Choroid plexus epithelial cell (primary cell): Measurements from ENCODE around the gene LZTS2.
"Not testable (repeated sequence)": the region's sequence is repeated elsewhere in the genome, so short reads cannot be mapped to it uniquely, and the experiment has no call there.

Source experiments
- DNase-seq: peaks from one replicate; pipeline ENCODE4 v3.0.0-alpha.2; 2010; ENCODE audit warnings: low read depth
- H3K4me3 ChIP-seq: 2 replicates; pipeline ENCODE4 v1.5.1; 2011; ENCODE audit warnings: low read depth, mild to moderate bottlenecking, control low read depth, low read length, moderate library complexity
- TF ChIP-seq, protein P1 (sequence below): conservative IDR thresholded peaks from 2 replicates; pipeline ENCODE4 v1.5.1; 2011; ENCODE audit warnings: low read depth, mild to moderate bottlenecking, control low read depth, inconsistent platforms, low read length, moderate library complexity

The LZTS2 gene

DNA sequence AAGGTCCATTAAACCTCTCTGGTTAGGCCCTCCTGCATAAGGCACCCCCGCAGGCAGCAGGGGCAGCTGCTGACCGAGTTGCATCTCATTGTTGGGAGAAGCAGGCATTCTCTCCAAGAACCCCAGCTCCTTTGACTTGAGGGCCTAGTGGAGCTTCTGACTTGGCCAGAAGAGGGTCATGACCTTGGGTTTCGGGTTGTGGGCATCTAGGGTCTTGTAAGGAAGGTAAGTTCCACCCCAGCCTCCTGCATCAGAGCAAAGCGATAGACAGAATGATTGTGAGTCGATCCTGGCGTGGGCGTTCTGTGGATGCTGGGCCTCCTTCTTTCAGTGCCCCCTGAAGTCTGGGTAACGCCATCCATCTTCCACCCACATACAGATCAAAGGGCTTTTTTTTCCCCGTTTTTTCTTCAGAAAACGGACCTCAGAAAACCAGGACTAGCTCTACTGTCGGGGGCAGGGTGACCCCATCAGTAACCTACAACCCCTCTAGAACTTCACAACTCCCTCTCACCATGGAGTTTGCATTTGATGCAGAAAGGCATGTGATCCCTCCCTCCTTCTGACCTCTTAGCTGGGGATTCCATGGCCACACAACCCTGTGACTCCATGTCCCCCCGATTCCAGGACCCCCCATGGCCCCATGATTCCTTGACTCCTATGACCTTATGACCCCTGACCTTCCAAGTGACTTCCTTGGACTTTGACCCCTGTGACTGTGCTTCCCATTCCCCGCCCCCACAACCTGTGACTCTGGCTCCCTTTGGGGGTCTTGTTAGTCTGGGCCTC lies 27.3 kb upstream of the LZTS2 start:
- H3K4me3 ChIP-seq = no peak overlapping the region
- TF ChIP-seq, protein P1, sequence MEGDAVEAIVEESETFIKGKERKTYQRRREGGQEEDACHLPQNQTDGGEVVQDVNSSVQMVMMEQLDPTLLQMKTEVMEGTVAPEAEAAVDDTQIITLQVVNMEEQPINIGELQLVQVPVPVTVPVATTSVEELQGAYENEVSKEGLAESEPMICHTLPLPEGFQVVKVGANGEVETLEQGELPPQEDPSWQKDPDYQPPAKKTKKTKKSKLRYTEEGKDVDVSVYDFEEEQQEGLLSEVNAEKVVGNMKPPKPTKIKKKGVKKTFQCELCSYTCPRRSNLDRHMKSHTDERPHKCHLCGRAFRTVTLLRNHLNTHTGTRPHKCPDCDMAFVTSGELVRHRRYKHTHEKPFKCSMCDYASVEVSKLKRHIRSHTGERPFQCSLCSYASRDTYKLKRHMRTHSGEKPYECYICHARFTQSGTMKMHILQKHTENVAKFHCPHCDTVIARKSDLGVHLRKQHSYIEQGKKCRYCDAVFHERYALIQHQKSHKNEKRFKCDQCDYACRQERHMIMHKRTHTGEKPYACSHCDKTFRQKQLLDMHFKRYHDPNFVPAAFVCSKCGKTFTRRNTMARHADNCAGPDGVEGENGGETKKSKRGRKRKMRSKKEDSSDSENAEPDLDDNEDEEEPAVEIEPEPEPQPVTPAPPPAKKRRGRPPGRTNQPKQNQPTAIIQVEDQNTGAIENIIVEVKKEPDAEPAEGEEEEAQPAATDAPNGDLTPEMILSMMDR = no peak
- DNase-seq = no peak

DNA sequence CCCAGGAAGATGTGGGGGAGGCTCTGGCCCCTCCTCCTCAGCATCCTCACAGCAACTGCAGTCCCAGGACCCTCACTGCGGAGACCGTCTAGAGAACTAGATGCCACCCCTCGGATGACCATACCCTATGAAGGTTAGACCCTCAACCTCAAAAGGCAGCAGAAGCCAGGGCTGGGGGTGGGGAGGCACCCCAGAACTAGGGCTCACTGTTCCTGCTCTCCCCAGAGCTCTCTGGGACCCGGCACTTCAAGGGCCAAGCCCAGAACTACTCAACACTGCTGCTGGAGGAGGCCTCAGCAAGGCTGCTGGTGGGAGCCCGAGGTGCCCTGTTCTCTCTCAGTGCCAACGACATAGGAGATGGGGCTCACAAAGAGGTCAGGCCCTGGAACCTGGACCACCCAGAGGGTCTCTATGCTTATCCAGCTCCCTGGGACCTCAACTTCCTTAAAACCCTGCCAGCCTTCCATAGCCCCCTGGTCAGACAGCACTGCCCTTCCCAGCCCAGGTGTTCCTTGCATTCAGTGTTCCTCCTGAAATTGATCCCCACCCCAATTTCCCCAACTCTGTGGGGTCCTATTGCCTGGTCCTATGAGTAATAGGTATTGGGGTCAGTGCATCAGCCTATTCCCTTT lies 26.6 kb upstream of the LZTS2 start:
- DNase-seq = no peak
- TF ChIP-seq, protein P1 = no peak
- H3K4me3 ChIP-seq = no peak overlapping the region

GRCh38 chr10:100975397-100975796 lies 24.2 kb upstream of the LZTS2 start:
- H3K4me3 ChIP-seq, DNase-seq: not testable (repeated sequence)

DNA sequence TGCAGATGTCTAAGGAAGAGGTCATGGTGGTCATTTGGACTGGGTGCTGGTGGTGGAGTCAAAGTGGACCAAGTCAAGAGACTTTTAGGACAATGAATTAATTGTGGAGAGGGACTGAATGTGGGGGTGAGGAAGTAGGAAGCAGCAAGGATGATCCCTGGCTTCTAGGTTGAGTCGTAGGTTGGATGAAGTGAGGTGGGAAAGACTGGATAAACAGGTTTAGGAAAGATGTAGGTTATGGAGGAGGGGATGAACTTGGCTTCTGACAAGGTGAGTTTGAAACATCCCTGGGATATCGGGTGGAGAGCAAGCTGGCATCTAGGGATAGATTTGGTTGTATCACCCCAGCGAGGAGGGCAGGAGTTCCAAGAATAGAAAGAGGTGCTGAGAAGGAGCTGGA lies 22.7 kb upstream of the LZTS2 start:
- TF ChIP-seq, protein P1 = no peak
- H3K4me3 ChIP-seq = no peak overlapping the region
- DNase-seq = no peak

GRCh38 chr10:100977436-100977835 lies 22.2 kb upstream of the LZTS2 start:
- TF ChIP-seq, protein P1 = no peak
- no peak for DNase-seq
- no peak overlapping the region for H3K4me3 ChIP-seq

GRCh38 chr10:100978121-100978900 lies 21.3 kb upstream of the LZTS2 start:
- DNase-seq = no peak
- H3K4me3 ChIP-seq = no peak overlapping the region
- TF ChIP-seq, protein P1 = no peak

DNA sequence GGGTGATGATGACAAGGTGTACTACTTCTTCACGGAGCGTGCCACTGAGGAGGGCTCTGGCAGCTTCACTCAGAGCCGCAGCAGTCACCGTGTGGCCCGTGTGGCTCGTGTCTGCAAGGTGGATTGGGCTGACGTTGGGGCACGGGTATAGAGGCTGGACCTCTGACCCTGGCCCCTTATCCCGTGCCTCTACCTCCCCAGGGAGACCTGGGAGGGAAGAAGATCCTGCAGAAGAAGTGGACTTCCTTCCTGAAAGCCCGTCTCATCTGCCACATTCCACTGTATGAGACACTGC lies 20.8 kb upstream of the LZTS2 start:
- TF ChIP-seq, protein P1 = no peak
- no peak for DNase-seq
- H3K4me3 ChIP-seq = no peak overlapping the region
